PC-3 (cell line): Measurements from ENCODE around the gene SCNN1B. TPM values are rescaled to one million over a fixed set of nuclear protein-coding genes. Genes with fewer than 3 reads are reported as not detected.

Experiments
- ATAC-seq: fragments of 200-7000 bp; cut with Tn5 transposase; 2 replicates; pipeline ENCODE4 v1.9.1; 2020; ENCODE audit warnings: mild to moderate bottlenecking, moderate library complexity
- BruUV-seq: library from RNA; stranded (reverse); fragments of 400-500 nt; replicated peaks from 2 replicates; lab custom pipeline; 2021; lab: Mats Ljungman, UMichigan
- CTCF ChIA-PET: fragments of 300-600 bp; sonication (Branson Sonifier 250); formaldehyde crosslinking; loops from one replicate; lab custom pipeline; 2022; ENCODE audit warnings: antibody characterized with exemption; lab: Charles Lee
- POLR2A ChIA-PET: fragments of 300-600 bp; sonication (Branson Sonifier 250); formaldehyde crosslinking; loops from one replicate; lab custom pipeline; 2022; ENCODE audit warnings: antibody characterized with exemption; ENCODE audit not compliant: unreplicated experiment; lab: Charles Lee
- DNase-seq: peaks from one replicate; pipeline ENCODE4 v3.0.0-alpha.2; 2015
- H2AFZ ChIP-seq: fragments of 300-600 bp; sonication (generic); 2 replicates; pipeline ENCODE4 v1.6.0; 2016; ENCODE audit warnings: antibody characterized with exemption, low read length
- H3F3A ChIP-seq: fragments of 300-600 bp; sonication (generic); one replicate; pipeline ENCODE4 v1.6.0; 2017; ENCODE audit warnings: antibody characterized with exemption, low read length, control low read depth, mild to moderate bottlenecking; ENCODE audit not compliant: unreplicated experiment
- H3K27ac ChIP-seq: fragments of 300-600 bp; sonication (generic); 2 replicates; pipeline ENCODE4 v1.5.1; 2016; ENCODE audit warnings: mild to moderate bottlenecking, low read length
- H3K27me3 ChIP-seq: fragments of 300-600 bp; sonication (generic); 2 replicates; pipeline ENCODE4 v1.6.1; 2016; ENCODE audit warnings: low read length, mixed read lengths
- H3K36me3 ChIP-seq: fragments of 300-600 bp; sonication (generic); 2 replicates; pipeline ENCODE4 v1.6.1; 2016; ENCODE audit warnings: low read depth, mixed run types, low read length, mixed read lengths
- H3K4me1 ChIP-seq: fragments of 300-600 bp; sonication (generic); 2 replicates; pipeline ENCODE4 v1.5.1; 2016; ENCODE audit warnings: low read length; ENCODE audit not compliant: insufficient read depth
- H3K4me2 ChIP-seq: fragments of 300-600 bp; sonication (generic); 2 replicates; pipeline ENCODE4 v1.6.0; 2016; ENCODE audit warnings: low read length
- H3K4me3 ChIP-seq: fragments of 300-600 bp; sonication (generic); 2 replicates; pipeline ENCODE4 v1.5.1; 2016; ENCODE audit warnings: mild to moderate bottlenecking, low read length, mixed read lengths
- H3K79me2 ChIP-seq: fragments of 300-600 bp; sonication (generic); 2 replicates; pipeline ENCODE4 v1.6.1; 2017; ENCODE audit warnings: low read length, mixed read lengths
- H3K9ac ChIP-seq: fragments of 300-600 bp; sonication (generic); 2 replicates; pipeline ENCODE4 v1.6.0; 2016; ENCODE audit warnings: mild to moderate bottlenecking, low read length
- H3K9me2 ChIP-seq: fragments of 300-600 bp; sonication (generic); replicated peaks from 2 replicates; pipeline ENCODE4 v1.6.1; 2016; ENCODE audit warnings: mixed run types, low read length, mixed read lengths
- H3K9me3 ChIP-seq: fragments of 300-600 bp; sonication (generic); 2 replicates; pipeline ENCODE4 v1.6.1; 2016; ENCODE audit warnings: low read length, mixed read lengths
- H4K20me1 ChIP-seq: fragments of 300-600 bp; sonication (generic); 2 replicates; pipeline ENCODE4 v1.6.1; 2016; ENCODE audit warnings: low read length, mixed read lengths
- CTCF ChIP-seq: fragments of 300-600 bp; sonication (generic); conservative IDR thresholded peaks from 2 replicates; pipeline ENCODE4 v1.5.1; 2017; ENCODE audit warnings: antibody characterized with exemption, low read depth, mild to moderate bottlenecking, low read length
- EZH2 ChIP-seq: fragments of 300-600 bp; sonication (generic); IDR thresholded peaks from one replicate; pipeline ENCODE4 v1.6.1; 2017; ENCODE audit warnings: antibody characterized with exemption, mild to moderate bottlenecking, low read length; ENCODE audit not compliant: unreplicated experiment
- EZH2phosphoT487 ChIP-seq: fragments of 300-600 bp; sonication (generic); IDR thresholded peaks from 2 replicates; pipeline ENCODE4 v1.6.1; 2018; ENCODE audit warnings: mild to moderate bottlenecking, antibody characterized with exemption, low read length, borderline replicate concordance
- intact Hi-C: fragments of 100-400 bp; cut with micrococcal nuclease; formaldehyde crosslinking; loops from 2 replicates; pipeline ENCODE4 v1.9.0; 2023
- total RNA-seq: library from RNA; depleted of rRNA; stranded (reverse); fragments of >200 nt; gene quantifications from 2 replicates; pipeline ENCODE4 v1.2.3, GENCODE V29; 2014

Gene SCNN1B
- total RNA-seq, 1 experiment from 2014 or later: 4.1 TPM

- CTCF ChIA-PET: no interaction called here
- H3K27me3 ChIP-seq: no peaks in the 10 kb centered on the region
- no peaks in the 10 kb centered on the region for H3K9me2 ChIP-seq
- H3K9ac ChIP-seq: no peak overlapping the region
- H3K79me2 ChIP-seq: no peaks in the 10 kb centered on the region
- POLR2A ChIA-PET: no interaction called here
- no peak overlapping the region for H3K4me2 ChIP-seq
- no peak overlapping the region for H2AFZ ChIP-seq
- H3K4me3 ChIP-seq: no peak overlapping the region
- peaks cover 2% of the 10 kb centered on the region for H3K4me1 ChIP-seq
- no TSS peak for BruUV-seq
- DNase-seq: no peak
- no peaks in the 10 kb centered on the region for H3F3A ChIP-seq
- H3K36me3 ChIP-seq: no peaks in the 10 kb centered on the region; the same call in 1 of the 2 replicates
- H4K20me1 ChIP-seq: no peaks in the 10 kb centered on the region
- intact Hi-C loops: no loop called here
- H3K9me3 ChIP-seq: no peaks in the 10 kb centered on the region
- ATAC-seq: no peak
- TF ChIP-seq EZH2phosphoT487 (no peak), CTCF (no peak), EZH2 (no peak)
- H3K27ac ChIP-seq: no peak overlapping the region
These were observed 83.3 kb downstream of the SCNN1B start for GRCh38 chr16:23385441-23385840.

- CTCF ChIA-PET: no interaction called here
- POLR2A ChIA-PET: no interaction called here
- Histone ChIP-seq H3K9me3 (no peaks in the 10 kb centered on the region), H2AFZ (no peak overlapping the region), H3F3A (no peaks in the 10 kb centered on the region), H3K9ac (no peak overlapping the region), H3K4me1 (peaks cover 24% of the 10 kb centered on the region), H3K36me3 (no peaks in the 10 kb centered on the region; the same call in 1 of the 2 replicates), H3K27ac (no peak overlapping the region), H3K79me2 (no peaks in the 10 kb centered on the region), H3K4me2 (no peak overlapping the region), H4K20me1 (no peaks in the 10 kb centered on the region), H3K9me2 (no peaks in the 10 kb centered on the region), H3K4me3 (no peak overlapping the region), H3K27me3 (no peaks in the 10 kb centered on the region)
- intact Hi-C loops: no loop called here
- DNase-seq (no peak), ATAC-seq (no peak)
- BruUV-seq: no TSS peak
- no peak for TF ChIP-seq EZH2
- TF ChIP-seq CTCF: no peak
- no peak for TF ChIP-seq EZH2phosphoT487
These were observed 85.6 kb downstream of the SCNN1B start for GRCh38 chr16:23387666-23388065.

- Histone ChIP-seq H3K4me2 (no peak overlapping the region), H3K9me3 (no peaks in the 10 kb centered on the region), H3F3A (no peaks in the 10 kb centered on the region), H3K4me3 (no peak overlapping the region), H3K36me3 (no peaks in the 10 kb centered on the region; the same call in 1 of the 2 replicates), H3K9ac (no peak overlapping the region), H3K9me2 (no peaks in the 10 kb centered on the region), H3K27ac (no peak overlapping the region), H3K27me3 (no peaks in the 10 kb centered on the region), H3K79me2 (no peaks in the 10 kb centered on the region), H4K20me1 (no peaks in the 10 kb centered on the region), H2AFZ (no peak overlapping the region), H3K4me1 (peaks cover 33% of the 10 kb centered on the region)
- no peak for ATAC-seq
- CTCF ChIA-PET: no interaction called here
- POLR2A ChIA-PET: no interaction called here
- intact Hi-C loops: no loop called here
- TF ChIP-seq EZH2: no peak
- TF ChIP-seq CTCF: no peak
- TF ChIP-seq EZH2phosphoT487: no peak
- BruUV-seq: no TSS peak
- no peak for DNase-seq
These were observed 86.7 kb downstream of the SCNN1B start for GRCh38 chr16:23388786-23389185.
